ENCODE data around the gene CDT1. TPM values are rescaled to one million over a fixed set of nuclear protein-coding genes. Genes with fewer than 3 reads are reported as not detected.
A peak's percentile ranks its signal among the peaks of the same experiment; 100 is the strongest.

The CDT1 gene
- total RNA-seq, 4 donors from 2014 or later: 0.17 to 1.4 (median 0.34) TPM; not detected in 1

- Histone ChIP-seq H3K27ac (replicated peaks in 1 of 4) (peak overlapping the region; percentile 86 to 97 (median 92)), H3K4me1 (peaks cover 26 to 45% (median 40%) of the 10 kb centered on the region in 4 donors), H3K36me3 (peaks cover 0 to 24% (median 15%) of the 10 kb centered on the region in 4 donors), H3K4me3 (peak overlapping the region in 1 of 4 donors; percentile 77), H3K27me3 (no peaks in the 10 kb centered on the region), H3K9me3 (no peaks in the 10 kb centered on the region)
- WGBS: 58% methylated on average over 20 of the region's 26 CpGs
- intact Hi-C loops (cut with DNase I): loop anchor here (2.0 to 10.0 kb wide), 2 partner anchors 43 to 361 kb away; partner anchors contain the start of genes CDH15, GALNS and TRAPPC2L
- TF ChIP-seq EP300 (IDR thresholded peaks at IDR 0.05) (no peak), POLR2AphosphoS5 (IDR thresholded peaks at IDR 0.05) (no peak), CTCF (IDR thresholded peaks at IDR 0.05) (no peak), POLR2A (IDR thresholded peaks at IDR 0.05; ENCODE audit: low read depth) (no peak)
- no peak for DNase-seq (ENCODE audit: extremely low spot score)
Measured at GRCh38 chr16:88813269-88814143, 9.9 kb downstream of the CDT1 start.

- Histone ChIP-seq H3K4me3 (no peak overlapping the region), H3K36me3 (peaks cover 0 to 19% (median 9%) of the 10 kb centered on the region in 4 donors), H3K27me3 (no peaks in the 10 kb centered on the region), H3K4me1 (peaks cover 26 to 42% (median 40%) of the 10 kb centered on the region in 4 donors), H3K27ac (replicated peaks in 1 of 4) (no peak overlapping the region), H3K9me3 (no peaks in the 10 kb centered on the region)
- intact Hi-C loops (cut with DNase I): loop anchor here (10.0 kb wide), 1 partner anchor 361 kb away; the partner anchor contains the start of gene CDH15
- TF ChIP-seq CTCF (IDR thresholded peaks at IDR 0.05) (no peak), POLR2A (IDR thresholded peaks at IDR 0.05; ENCODE audit: low read depth) (no peak), EP300 (IDR thresholded peaks at IDR 0.05) (no peak), POLR2AphosphoS5 (IDR thresholded peaks at IDR 0.05) (no peak)
- DNase-seq (ENCODE audit: extremely low spot score): no peak
- 83% methylated on average over 13 of the region's 13 CpGs for WGBS
Measured at GRCh38 chr16:88814144-88814502, 10.5 kb downstream of the CDT1 start.

- Histone ChIP-seq H3K4me1 (peaks cover 19 to 32% (median 31%) of the 10 kb centered on the region in 4 donors), H3K36me3 (peaks cover 0 to 8% (median 2%) of the 10 kb centered on the region in 4 donors), H3K9me3 (no peaks in the 10 kb centered on the region), H3K4me3 (no peak overlapping the region), H3K27ac (replicated peaks in 1 of 4) (no peak overlapping the region), H3K27me3 (no peaks in the 10 kb centered on the region)
- no peak for TF ChIP-seq POLR2A (IDR thresholded peaks at IDR 0.05; ENCODE audit: low read depth)
- intact Hi-C loops (cut with DNase I): loop anchor here (10.0 kb wide), 1 partner anchor 360 kb away; the partner anchor contains the start of gene CDH15
- no peak for DNase-seq (ENCODE audit: extremely low spot score)
- WGBS: 88% methylated on average over 8 of the region's 10 CpGs
Measured at GRCh38 chr16:88815227-88815626, 11.6 kb downstream of the CDT1 start.

- H3K4me3 ChIP-seq: no peak overlapping the region
- TF ChIP-seq POLR2AphosphoS5 (IDR thresholded peaks at IDR 0.05) (no peak), CTCF (IDR thresholded peaks at IDR 0.05) (peak; percentile 46 to 65 (median 51))
- no peak overlapping the region for H3K27ac ChIP-seq (replicated peaks in 1 of 4)
- DNase-seq (ENCODE audit: extremely low spot score): no peak
- peaks cover 10 to 24% (median 23%) of the 10 kb centered on the region in 4 donors for H3K4me1 ChIP-seq
- H3K36me3 ChIP-seq: peaks cover 0 to 12% (median 7%) of the 10 kb centered on the region in 4 donors
- H3K9me3 ChIP-seq: no peaks in the 10 kb centered on the region
- H3K27me3 ChIP-seq: no peaks in the 10 kb centered on the region
- intact Hi-C loops (cut with DNase I): loop anchor here (10.0 kb wide), 1 partner anchor 359 kb away; the partner anchor contains the start of gene CDH15
- 41% methylated on average over 15 of the region's 19 CpGs for WGBS
Measured at GRCh38 chr16:88815901-88816589, 12.5 kb downstream of the CDT1 start.

Data from esophagus muscularis mucosa (tissue), 4 donors.